DOHH2 (cell line): Measurements from ENCODE around the gene APOBEC3G.
"Not testable (repeated sequence)": the region's sequence is repeated elsewhere in the genome, so short reads cannot be mapped to it uniquely, and the experiment has no call there.

Experiments used
- H3F3A ChIP-seq: fragments of 200-600 bp; sonication (generic), shearing (Covaris generic); 2 replicates; pipeline ENCODE4 v1.6.0; 2016; ENCODE audit warnings: antibody characterized with exemption, mild to moderate bottlenecking; ENCODE audit not compliant: control insufficient read depth, insufficient read depth
- H3K27ac ChIP-seq: fragments of 200-600 bp; sonication (generic); 2 replicates; pipeline ENCODE4 v1.5.1; 2014; ENCODE audit warnings: low read depth, mild to moderate bottlenecking, low read length, moderate library complexity
- H3K27me3 ChIP-seq: fragments of 200-600 bp; sonication (generic); 2 replicates; pipeline ENCODE4 v1.6.1; 2014; ENCODE audit warnings: mild to moderate bottlenecking, low read length, mixed read lengths; ENCODE audit not compliant: control insufficient read depth
- H3K36me3 ChIP-seq: fragments of 200-600 bp; sonication (generic); 2 replicates; pipeline ENCODE4 v1.6.1; 2014; ENCODE audit warnings: mild to moderate bottlenecking, low read length, moderate library complexity, mixed read lengths; ENCODE audit not compliant: control insufficient read depth
- H3K4me1 ChIP-seq: fragments of 200-600 bp; sonication (generic); 2 replicates; pipeline ENCODE4 v1.6.1; 2014; ENCODE audit warnings: mild to moderate bottlenecking, low read length, mixed read lengths; ENCODE audit not compliant: control insufficient read depth
- H3K4me2 ChIP-seq: fragments of 200-600 bp; sonication (generic); 2 replicates; pipeline ENCODE4 v1.6.0; 2014; ENCODE audit warnings: mild to moderate bottlenecking, low read length, moderate library complexity
- H3K4me3 ChIP-seq: fragments of 200-600 bp; sonication (generic); 2 replicates; pipeline ENCODE4 v1.5.1; 2014; ENCODE audit warnings: mild to moderate bottlenecking, low read length, mixed read lengths
- H3K79me2 ChIP-seq: fragments of 200-600 bp; sonication (generic); 2 replicates; pipeline ENCODE4 v1.6.1; 2014; ENCODE audit warnings: mild to moderate bottlenecking, low read length, mixed read lengths; ENCODE audit not compliant: control insufficient read depth
- H3K9me2 ChIP-seq: fragments of 200-600 bp; sonication (generic); replicated peaks from 2 replicates; pipeline ENCODE4 v1.6.1; 2014; ENCODE audit warnings: mild to moderate bottlenecking, low read length, mixed read lengths; ENCODE audit not compliant: control insufficient read depth
- H3K9me3 ChIP-seq: fragments of 200-600 bp; sonication (generic); 2 replicates; pipeline ENCODE4 v1.6.1; 2014; ENCODE audit warnings: antibody characterized with exemption, low read length, mixed read lengths; ENCODE audit not compliant: control insufficient read depth, insufficient read depth
- H4K20me1 ChIP-seq: fragments of 200-600 bp; sonication (generic); 2 replicates; pipeline ENCODE4 v1.6.0; 2014; ENCODE audit warnings: low read depth, mild to moderate bottlenecking, antibody characterized with exemption, low read length, moderate library complexity; ENCODE audit not compliant: control insufficient read depth, insufficient read depth
- EZH2phosphoT487 ChIP-seq: fragments of 200-600 bp; sonication (generic); IDR thresholded peaks from 2 replicates; pipeline ENCODE4 v1.6.1; 2017; ENCODE audit warnings: borderline replicate concordance, mild to moderate bottlenecking, antibody characterized with exemption, low read length, moderate library complexity, mixed read lengths
- TF ChIP-seq, protein P1 (sequence below): fragments of 200-600 bp; sonication (generic); IDR thresholded peaks from one replicate; pipeline ENCODE4 v1.5.1; 2014; ENCODE audit warnings: antibody characterized with exemption, mild to moderate bottlenecking, low read depth, low read length; ENCODE audit not compliant: poor library complexity, severe bottlenecking

APOBEC3G gene

GRCh38 chr22:39030705-39031104 lies 46.4 kb upstream of the APOBEC3G start:
- Histone ChIP-seq H3K27me3 (no peaks in the 10 kb centered on the region), H3K79me2 (no peaks in the 10 kb centered on the region), H3K9me2 (no peaks in the 10 kb centered on the region), H3F3A (no peaks in the 10 kb centered on the region), H3K9me3 (no peaks in the 10 kb centered on the region), H3K4me2 (no peak overlapping the region), H4K20me1 (no peaks in the 10 kb centered on the region), H3K4me3 (no peak overlapping the region), H3K4me1 (no peaks in the 10 kb centered on the region), H3K36me3 (no peaks in the 10 kb centered on the region), H3K27ac (no peak overlapping the region)
- TF ChIP-seq, protein P1, sequence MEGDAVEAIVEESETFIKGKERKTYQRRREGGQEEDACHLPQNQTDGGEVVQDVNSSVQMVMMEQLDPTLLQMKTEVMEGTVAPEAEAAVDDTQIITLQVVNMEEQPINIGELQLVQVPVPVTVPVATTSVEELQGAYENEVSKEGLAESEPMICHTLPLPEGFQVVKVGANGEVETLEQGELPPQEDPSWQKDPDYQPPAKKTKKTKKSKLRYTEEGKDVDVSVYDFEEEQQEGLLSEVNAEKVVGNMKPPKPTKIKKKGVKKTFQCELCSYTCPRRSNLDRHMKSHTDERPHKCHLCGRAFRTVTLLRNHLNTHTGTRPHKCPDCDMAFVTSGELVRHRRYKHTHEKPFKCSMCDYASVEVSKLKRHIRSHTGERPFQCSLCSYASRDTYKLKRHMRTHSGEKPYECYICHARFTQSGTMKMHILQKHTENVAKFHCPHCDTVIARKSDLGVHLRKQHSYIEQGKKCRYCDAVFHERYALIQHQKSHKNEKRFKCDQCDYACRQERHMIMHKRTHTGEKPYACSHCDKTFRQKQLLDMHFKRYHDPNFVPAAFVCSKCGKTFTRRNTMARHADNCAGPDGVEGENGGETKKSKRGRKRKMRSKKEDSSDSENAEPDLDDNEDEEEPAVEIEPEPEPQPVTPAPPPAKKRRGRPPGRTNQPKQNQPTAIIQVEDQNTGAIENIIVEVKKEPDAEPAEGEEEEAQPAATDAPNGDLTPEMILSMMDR = no peak
- TF ChIP-seq EZH2phosphoT487 = no peak

GRCh38 chr22:39031434-39032295 lies 45.4 kb upstream of the APOBEC3G start:
- not testable (repeated sequence) for H3K27ac ChIP-seq, H3F3A ChIP-seq, H3K4me1 ChIP-seq, H3K9me3 ChIP-seq, H3K9me2 ChIP-seq, H4K20me1 ChIP-seq, H3K36me3 ChIP-seq, H3K79me2 ChIP-seq, H3K4me3 ChIP-seq, H3K27me3 ChIP-seq, H3K4me2 ChIP-seq

DNA sequence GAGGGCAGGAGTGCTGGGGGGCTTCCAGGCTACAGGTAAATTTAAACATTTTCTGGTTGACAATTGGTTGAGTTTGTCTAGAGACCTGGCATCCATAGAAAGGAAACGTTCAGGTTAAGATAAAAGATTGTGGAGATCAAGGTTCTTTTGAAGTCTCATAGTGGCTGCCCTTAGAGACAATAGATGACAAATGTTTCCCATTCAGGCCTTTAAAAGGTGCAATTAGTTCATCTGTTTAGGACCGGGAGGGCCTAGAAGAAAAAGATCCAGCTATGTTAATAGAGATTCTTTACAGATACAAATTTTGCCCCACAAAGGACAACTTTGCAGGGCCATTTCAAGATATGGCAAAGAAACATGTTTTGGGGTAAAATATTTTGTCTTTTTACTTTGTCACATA lies 40.0 kb upstream of the APOBEC3G start:
- H3K27me3 ChIP-seq, H3K4me3 ChIP-seq, H3K9me3 ChIP-seq: not testable (repeated sequence)

DNA sequence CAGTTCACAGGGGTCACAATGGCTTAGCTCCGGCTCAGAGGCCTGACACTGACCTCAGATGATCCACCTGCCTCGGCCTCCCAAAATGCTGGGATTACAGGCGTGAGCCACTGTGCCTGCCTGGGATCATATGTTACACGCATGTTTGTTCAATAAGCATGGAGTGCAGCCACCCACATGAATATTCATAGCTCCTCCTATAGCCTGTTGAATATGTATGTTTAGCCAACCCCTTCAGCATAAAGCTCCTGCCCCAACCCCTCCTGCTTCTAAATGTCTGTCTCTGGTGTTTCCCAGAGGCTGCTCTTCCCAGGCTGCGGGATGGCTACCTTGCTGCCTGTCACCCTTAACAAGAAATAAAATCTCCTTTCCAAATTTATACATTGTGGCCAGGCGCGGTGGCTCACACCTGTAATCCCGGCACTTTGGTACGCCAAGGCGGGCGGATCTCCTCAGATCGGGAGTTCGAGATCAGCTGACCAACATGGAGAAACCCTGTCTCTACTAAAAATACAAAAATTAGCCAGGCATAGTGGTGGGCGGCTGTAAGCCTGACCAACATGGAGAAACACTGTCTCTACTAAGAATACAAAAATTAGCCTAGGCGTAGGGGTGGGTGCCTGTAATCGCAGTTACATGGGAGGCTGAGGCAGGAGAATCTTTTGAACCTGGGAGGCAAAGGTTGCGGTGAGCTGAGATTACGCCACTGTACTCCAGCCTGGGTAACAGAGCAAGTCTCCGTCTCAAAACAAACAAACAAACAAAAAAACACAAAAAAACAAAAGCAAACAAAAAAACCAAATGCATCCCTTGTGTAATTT lies 37.6 kb upstream of the APOBEC3G start:
- Histone ChIP-seq H3K4me2 (peak overlapping the region; percentile 67), H3K4me3 (peak overlapping the region; percentile 66; the same call in 1 of the 2 replicates), H3K27ac (no peak overlapping the region)

More for the DNA sequence above, 40.0 kb upstream of the APOBEC3G start:
- peaks cover 17% of the 10 kb centered on the region for H3K4me1 ChIP-seq
- not testable (repeated sequence) for H3F3A ChIP-seq, H3K4me2 ChIP-seq, H3K79me2 ChIP-seq, H3K36me3 ChIP-seq, H3K27ac ChIP-seq, H3K9me2 ChIP-seq, H4K20me1 ChIP-seq

GRCh38 chr22:39040155-39040537 lies 36.9 kb upstream of the APOBEC3G start:
- not testable (repeated sequence) for H3K9me3 ChIP-seq

More for the DNA sequence above, 37.6 kb upstream of the APOBEC3G start:
- TF ChIP-seq, protein P1 = no peak
- no peak for TF ChIP-seq EZH2phosphoT487
- Histone ChIP-seq H3K79me2 (no peaks in the 10 kb centered on the region; the same call in 1 of the 2 replicates), H3K4me1 (peaks cover 17% of the 10 kb centered on the region), H3K9me3 (no peaks in the 10 kb centered on the region), H3K9me2 (no peaks in the 10 kb centered on the region), H3F3A (no peaks in the 10 kb centered on the region), H3K36me3 (no peaks in the 10 kb centered on the region), H4K20me1 (no peaks in the 10 kb centered on the region), H3K27me3 (no peaks in the 10 kb centered on the region)

DNA sequence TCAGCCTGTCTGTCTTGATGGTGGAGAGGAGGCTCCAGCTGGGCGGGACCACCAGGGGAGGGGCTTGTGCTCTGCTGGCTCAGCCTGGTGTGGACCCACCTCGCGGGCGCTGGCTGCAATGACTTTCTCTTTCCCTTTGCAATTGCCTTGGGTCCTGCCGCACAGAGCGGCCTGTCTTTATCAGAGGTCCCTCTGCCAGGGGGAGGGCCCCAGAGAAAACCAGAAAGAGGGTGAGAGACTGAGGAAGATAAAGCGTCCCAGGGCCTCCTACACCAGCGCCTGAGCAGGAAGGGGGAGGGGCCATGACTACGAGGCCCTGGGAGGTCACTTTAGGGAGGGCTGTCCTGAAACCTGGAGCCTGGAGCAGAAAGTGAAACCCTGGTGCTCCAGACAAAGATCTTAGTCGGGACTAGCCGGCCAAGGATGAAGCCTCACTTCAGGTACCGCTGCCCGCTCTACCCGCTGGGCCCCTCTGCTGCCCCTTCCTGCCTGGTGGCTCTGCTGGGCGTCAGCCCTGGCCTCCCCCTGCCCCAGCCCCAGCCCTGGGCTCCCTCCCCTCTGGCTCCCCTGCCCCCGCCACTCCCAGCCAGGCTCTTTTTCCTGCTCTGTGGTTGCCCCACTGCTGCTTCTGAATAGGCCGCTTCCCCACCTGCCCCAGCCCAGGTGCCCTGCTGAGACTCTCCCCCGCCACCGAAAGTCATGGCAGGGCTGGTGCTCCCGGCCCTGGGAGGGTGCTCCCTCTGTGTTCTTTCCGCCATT lies 36.4 kb upstream of the APOBEC3G start, which contains the start of gene APOBEC3F:
APOBEC3F (plus strand) TSS at position 327 of the 759 bp plus-strand sequence; CDS start at position 424, 97 bp downstream.
- peak within 1 kb of the TSS; percentile 67 for H3K4me2 ChIP-seq
- H3K9me3 ChIP-seq, H3F3A ChIP-seq, H3K9me2 ChIP-seq, H3K36me3 ChIP-seq, H4K20me1 ChIP-seq, H3K27me3 ChIP-seq, H3K79me2 ChIP-seq: not testable (repeated sequence)
- H3K4me3 ChIP-seq = peak within 1 kb of the TSS; percentile 66
- peak within 1 kb of the TSS; percentile 8; the same call in 1 of the 2 replicates for H3K27ac ChIP-seq
- peaks cover 26% of the 10 kb centered on the region for H3K4me1 ChIP-seq

More at GRCh38 chr22:39040155-39040537, 36.9 kb upstream of the APOBEC3G start:
- Histone ChIP-seq H3K4me3 (peak overlapping the region; percentile 66), H3K4me2 (peak overlapping the region; percentile 67), H3K4me1 (peaks cover 20% of the 10 kb centered on the region)
- H3K36me3 ChIP-seq, H3K27ac ChIP-seq, H3K9me2 ChIP-seq, H3K27me3 ChIP-seq, H4K20me1 ChIP-seq, H3F3A ChIP-seq, H3K79me2 ChIP-seq: not testable (repeated sequence)
